Stimulated activated CD4-positive, alpha-beta T cell treated with anti-CD3 and anti-CD28 coated beads, Interleukin-2, amount 100 ng/mL, for 24 hours (primary cell): ENCODE data around the gene CMC4.

ENCODE experiments used
- DNase-seq, 2 donors: peaks; one replicate each; pipeline ENCODE4 v3.0.0-alpha.2; 2020

Gene CMC4, protein sequence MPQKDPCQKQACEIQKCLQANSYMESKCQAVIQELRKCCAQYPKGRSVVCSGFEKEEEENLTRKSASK

DNA sequence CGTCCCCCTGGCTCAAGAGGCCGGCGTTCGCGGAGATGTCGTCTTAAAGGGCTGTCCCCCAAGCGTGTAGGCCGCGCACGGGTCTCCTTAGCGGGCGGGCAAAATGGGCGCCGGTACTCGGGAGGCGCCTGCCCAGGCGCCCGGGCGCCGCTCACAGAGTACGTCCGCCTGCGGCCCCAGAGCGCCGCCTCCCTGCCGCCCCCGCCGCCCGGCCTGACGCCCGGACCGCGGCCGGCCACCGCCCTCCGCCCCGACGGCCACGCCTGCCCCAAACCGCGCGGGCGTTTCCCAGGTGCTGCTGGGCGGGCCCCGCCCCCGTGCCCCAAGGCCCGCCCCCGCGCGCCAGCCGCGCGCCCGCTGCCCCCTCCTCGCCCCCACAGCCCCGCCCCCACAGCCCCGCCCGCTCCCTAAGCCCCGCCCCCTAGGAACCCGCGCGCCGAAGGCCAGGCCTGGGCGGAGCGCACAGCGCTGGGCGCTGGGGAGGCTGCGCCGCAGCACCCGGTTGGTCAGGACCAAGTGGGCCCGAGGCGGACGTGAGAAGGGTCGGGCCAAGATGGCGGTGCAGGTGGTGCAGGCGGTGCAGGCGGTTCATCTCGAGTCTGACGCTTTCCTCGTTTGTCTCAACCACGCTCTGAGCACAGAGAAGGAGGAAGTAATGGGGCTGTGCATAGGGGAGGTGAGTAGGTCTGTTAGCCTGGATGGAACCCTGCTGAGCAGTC is at the start of gene CMC4, which contains the start of the genes BRCC3 and MTCP1:
CMC4 (minus strand) TSS at position 162 of the 719 bp plus-strand sequence. CDS start 7,113 bp downstream, outside the sequence.
BRCC3 (plus strand) TSS at position 534 of the 719 bp plus-strand sequence; CDS start at position 554, 20 bp downstream.
MTCP1 (minus strand) TSS at position 162 of the 719 bp plus-strand sequence. CDS start 5,126 bp downstream, outside the sequence.
- DNase-seq, result peak; percentile 72 to 77

DNA sequence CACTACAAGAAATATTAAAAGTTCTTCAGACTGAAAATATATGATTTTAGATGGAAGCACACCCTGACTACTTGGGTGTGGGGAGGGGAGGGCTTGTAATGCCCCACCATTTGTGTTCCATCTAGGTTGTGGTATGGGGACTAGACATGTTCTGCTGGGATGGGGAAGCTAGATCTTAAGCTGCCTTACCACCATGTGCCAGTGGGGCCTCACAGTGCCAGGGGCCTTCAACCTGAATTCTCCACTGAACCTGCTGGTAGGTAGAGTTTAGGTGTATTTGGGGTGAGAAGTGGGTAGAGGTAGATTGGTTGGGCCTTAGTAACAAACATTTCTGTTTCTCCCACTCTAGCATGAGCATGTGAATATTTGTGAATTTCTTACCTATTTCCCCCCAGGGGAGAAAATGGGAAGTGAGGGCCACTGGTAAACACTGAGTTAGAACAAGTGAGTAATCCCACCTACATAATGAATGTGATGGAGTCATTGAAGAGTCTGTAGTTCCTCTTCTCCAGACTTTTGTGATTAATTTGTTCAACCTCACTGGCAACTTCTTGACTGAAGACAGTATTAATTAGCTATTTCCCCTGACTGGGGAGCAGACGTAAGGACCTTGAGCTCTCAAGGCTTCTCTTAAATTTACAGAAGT is 44.4 kb upstream of the CMC4 start:
- DNase-seq, result no peak

DNA sequence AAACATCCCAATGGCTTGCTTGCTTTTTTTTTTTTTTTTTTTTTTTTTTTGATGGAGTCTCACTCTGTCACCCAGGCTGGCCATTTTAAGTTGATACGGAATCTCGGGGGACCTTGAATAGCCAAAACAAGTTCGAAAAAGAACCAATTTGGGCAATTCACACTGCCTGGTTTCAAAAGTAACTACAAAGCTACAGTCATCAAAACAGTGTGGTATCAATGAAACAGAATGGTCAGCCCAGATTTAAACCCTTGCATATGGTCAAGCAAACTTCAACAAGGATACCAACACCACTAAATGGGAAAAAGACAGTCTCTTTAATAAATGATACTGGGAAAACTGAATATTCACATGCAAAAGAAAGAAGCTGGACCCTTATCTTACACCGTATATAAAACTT is 42.2 kb upstream of the CMC4 start:
- DNase-seq, result no peak

DNA sequence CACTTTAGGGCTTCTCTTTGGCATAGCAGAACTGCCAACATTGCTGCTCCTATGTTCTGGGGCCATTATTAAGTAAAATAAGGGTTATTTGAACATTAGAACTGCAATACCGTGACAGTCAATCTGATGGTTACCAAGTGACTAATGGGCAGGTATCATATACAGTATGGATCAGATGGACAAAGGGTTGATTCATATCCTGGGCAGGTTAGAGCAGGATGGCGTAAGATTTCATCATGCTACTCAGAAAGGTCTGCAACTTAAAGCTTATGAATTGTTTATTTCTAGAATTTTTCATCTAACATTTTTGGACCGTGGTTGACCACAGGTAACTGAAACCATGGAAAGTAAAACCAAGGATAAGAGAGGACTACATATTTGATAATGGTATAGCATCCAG is 41.2 kb upstream of the CMC4 start:
- no peak for DNase-seq

DNA sequence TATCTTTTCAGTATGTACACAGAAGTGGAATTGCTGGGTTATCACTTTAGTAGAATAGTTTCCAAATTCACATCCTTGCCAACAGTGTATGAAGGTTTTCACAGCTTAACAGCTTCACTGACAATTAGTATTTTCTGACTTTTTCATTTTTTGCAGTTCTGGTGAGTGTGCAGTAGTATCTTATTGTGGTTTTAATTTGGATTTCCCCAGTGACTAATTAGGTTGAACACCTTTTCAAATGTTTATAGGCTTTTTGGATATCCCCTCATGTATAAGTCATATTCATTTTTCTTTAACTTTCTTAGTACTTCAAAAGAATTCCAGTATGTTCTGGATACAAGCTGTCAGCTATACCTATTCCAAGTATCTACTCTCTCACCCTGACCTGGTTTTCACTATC is 37.5 kb upstream of the CMC4 start:
- DNase-seq, result no peak

DNA sequence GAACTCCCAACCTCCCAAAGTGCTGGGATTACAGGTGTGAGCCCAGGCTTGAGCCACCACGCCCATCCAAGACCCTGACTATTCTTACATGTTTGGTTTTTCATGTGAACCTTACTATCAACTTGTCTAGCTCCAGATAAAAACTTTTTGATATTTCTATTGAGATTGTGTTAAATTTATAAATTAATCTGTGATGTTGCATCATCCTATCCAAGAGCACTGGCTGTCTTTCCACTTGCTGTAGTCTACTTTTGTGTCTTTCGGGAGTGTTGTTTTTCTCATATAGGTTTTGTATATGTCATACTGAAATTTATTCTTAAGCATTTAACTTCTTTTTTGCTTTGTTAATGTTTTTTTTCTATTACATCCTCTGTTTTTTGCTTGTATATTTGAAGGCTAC is 35.0 kb upstream of the CMC4 start:
- no peak for DNase-seq

DNA sequence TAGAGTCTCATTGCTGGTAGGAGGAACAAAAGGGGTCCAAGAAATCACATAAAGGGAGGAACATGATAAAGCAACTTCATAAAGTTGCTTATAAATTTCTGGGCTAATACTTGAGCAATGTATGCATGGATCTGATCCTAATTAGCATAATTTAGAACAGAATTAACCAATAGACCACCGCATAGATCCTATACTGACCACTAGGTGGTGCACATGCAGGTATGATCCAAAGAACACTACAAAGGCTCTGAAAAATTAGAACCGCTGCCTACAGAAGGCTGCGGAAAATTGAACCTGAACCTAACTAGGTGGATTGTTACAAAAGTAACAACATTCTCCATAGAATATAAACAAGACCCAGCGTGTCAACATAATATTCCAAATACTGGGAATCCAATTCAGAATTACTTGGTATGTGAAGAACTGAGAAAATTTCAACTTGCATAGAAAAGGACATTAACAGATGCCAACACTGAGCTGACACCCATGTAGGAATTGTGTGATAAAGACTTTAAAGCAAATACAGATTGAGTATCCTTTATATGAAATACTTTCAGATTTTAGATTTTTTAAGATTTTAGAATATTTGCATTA is 23.6 kb upstream of the CMC4 start:
- peak in 1 of 2 donors; percentile 18 for DNase-seq

DNA sequence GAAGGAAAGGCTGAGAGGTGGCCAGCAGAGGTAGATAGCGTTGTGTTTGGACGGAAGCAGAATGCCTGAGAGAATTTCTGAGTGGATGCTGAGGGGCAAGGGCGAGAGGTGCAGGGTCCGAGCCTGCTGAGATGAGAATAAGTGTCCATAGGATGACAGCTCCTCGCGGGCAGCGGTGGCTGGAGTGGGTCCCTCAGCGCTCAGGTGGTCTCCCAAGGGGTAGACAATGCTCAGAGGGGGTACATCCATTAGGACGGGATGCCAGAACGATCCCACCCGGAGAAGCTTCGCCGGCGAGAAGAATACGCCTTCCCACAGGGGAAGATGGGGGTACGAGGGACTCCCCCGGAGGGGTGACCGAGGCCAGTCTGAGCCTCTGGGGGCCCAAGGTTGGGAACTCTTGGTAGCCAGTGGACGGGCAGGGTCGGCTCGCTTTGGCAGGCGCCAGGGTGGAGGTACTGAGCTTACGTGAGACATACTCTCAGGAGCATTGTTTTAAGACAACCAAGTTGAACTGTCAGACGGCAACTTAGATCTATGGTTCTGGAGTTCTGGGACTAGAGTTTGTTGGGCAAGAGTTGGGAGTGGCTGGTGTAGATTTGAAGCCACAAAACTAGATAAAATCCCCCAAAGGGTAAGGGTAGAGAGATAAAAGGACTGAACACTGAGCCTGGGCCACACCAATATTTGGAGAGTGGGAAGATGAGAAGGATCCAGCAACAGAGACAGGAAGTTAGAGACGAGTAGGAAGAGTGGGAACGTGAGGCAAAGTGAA is 16.2 kb upstream of the CMC4 start:
- DNase-seq, result no peak

DNA sequence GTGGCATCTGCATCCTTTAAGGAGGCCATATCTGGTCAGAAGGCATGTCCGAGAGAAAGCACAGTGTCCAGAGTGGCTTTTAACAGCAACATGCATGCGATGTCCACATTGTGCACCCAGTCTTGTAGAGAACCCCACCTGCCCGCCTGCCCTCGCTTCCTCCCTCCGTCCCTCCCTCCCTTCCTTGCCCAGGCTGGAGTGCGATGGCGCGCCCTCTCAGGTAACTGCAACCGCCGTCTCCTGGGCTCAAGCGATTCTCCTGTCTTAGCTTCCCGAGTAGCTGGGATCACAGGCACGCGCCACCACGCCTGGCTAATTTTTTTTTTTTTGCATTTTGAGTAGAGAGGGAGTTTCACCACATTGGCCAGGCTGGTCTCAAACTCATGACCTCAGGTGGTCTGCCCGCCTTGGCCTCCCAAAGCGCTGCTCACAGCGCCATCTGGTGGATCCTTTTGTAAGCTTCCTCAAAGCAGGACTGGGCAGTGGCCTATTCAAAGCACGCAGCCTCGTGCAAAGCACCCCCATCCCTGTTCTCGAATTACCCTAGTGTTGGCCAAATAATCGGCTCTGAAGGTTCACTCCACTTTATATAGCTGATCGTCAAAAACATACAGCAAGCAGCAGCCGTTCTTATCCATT is 15.4 kb upstream of the CMC4 start:
- DNase-seq, result peak; percentile 47 to 50

DNA sequence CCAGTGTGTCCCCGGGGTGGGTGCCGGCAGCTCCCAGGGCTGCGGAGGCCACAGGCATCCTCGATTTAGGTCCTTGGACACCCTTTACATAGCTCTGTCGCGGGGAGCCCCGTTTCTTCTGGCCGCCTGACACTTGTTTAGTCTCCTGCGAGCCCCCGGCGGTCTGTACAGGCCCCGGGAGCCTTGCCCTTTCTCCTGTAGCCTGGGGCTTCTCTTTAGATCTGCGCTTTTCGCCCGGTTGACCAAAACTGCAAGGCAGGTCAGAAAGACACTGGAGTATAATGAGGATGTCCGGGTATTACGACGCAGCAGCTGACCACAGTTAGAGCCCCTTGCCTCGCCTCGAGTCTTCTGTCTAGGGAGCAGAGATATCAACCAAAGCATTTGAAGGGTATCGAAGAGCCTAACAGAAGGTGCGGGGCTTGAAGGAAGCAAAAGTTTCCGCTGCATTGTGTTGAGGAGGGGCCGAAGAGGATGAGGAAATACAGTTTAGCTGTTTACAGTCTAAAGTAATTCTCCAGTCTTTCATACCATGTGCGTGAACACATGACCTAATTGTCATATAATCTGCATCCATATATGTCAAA is 851 bp upstream of the CMC4 start:
- peak in 1 of 2 donors; percentile 17 for DNase-seq

DNA sequence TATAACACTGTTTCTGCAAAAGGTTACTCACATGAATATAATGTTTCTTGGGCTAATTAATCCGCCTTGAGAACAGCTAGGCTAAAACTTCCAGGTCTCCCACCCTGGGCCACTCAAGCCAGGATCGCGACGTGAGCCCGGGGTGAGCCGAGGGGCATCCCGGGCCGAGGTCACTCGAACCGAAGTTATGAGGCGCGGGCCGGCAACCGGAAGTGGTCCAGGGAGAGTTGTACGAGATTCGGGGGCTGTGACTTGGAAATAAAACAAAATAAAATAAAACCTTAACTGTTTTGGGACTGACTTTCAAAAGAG is 317 bp downstream of the CMC4 start:
- no peak for DNase-seq

DNA sequence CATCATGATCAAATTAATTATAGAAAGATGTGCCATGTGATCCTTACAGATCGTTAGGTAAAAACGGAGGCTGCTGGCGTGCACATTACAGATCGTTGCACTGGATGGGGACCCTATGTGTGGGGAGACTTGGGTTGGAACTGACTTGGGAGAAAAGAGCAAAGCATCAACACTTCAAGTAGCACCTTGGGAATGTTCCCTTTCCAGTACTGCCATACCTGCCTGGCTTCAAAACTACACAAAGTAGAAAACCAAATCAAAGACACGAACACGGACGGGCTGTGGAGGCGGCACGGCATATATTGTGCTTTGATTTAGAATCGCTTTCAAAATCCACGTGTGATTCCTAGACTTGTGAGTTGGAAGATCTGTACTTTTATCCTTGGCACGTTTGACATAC is 898 bp downstream of the CMC4 start:
- no peak for DNase-seq

DNA sequence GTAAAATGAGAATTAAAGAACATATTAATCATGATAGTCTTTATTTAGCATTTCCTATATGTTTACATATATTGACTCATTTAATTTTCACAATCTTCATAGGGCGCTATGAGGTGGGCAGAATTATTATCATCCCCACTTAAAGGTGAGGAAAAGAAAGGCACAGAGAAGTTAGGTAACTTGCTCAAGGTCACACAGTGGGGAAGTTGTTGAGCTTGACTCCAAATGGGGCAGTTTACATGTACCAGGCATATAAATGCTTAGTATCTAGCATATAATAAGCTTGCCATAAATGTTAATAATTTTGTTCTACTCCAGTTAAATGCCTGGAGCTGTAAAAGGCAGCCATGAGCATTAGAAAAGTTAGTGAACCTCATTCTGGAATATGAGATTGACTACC is 1.5 kb downstream of the CMC4 start:
- no peak for DNase-seq

DNA sequence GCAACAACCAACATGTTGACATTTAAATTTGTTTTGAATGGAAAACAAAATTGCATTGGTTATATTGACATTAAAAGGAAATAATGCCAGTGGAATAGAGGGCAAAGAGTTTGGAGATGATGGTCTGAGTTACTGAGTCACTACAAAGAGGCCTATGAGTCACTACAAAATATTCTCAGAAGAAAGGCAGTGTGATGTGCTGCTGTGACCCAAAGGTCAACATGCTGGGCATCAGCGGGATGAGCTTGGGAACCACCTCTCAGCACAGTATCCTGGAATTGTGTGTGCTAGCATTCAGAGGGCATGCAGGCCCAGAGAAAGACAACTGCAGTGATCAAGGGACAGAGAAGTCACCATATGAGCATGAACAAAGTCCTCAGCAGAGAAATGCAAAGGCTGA is 2.8 kb downstream of the CMC4 start:
- DNase-seq, result no peak

DNA sequence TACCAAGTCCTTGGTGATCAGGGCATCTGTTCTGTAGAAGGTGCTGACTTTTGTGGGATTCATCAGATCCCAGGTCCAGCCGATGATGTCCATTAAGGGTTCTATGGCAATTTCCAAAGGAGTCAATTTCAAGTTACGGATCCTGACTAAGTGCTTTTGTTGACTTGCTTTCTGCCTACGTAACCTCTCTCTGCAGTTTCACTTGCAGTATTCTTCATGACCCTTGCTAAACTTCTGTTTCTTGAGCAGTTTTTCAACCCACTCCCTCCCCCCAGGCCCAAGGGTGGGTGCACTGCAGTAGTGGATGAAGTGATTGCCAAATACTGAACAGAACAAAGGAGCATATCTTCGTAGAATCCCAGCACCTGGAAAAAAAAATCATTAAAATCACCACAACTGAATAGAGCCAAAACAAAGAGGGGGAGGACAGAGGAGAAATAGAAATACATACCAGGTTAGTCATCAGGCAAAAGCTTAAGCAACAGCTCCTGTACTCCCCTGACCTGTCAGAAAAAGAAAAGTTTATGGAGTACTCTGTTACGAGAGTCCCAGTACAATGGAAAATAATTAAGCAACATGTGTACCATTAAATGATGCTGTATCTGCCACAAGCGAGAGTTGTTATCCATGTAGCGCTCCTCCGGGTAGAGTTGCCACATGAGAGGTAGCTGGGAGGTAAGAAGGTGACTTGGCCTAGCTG is 5.8 kb downstream of the CMC4 start:
- no peak for DNase-seq

DNA sequence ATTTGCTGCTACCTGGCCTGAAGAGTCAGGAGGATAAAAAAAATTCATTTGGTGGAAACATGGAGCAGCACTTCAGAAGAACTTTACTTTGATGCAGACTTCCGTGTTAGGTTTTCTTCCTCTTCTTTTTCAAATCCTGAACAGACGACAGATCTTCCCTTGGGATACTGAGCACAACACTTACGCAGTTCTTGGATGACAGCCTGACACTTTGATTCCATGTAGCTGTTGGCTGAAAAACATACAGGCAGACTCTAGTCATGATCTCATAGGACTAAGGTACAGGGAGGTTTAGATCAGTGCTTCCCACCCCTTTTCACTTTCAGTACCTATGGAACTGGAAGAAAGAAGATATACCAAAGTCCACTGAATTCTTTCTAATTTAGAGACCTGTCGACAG is 9.2 kb downstream of the CMC4 start:
- DNase-seq, result no peak

DNA sequence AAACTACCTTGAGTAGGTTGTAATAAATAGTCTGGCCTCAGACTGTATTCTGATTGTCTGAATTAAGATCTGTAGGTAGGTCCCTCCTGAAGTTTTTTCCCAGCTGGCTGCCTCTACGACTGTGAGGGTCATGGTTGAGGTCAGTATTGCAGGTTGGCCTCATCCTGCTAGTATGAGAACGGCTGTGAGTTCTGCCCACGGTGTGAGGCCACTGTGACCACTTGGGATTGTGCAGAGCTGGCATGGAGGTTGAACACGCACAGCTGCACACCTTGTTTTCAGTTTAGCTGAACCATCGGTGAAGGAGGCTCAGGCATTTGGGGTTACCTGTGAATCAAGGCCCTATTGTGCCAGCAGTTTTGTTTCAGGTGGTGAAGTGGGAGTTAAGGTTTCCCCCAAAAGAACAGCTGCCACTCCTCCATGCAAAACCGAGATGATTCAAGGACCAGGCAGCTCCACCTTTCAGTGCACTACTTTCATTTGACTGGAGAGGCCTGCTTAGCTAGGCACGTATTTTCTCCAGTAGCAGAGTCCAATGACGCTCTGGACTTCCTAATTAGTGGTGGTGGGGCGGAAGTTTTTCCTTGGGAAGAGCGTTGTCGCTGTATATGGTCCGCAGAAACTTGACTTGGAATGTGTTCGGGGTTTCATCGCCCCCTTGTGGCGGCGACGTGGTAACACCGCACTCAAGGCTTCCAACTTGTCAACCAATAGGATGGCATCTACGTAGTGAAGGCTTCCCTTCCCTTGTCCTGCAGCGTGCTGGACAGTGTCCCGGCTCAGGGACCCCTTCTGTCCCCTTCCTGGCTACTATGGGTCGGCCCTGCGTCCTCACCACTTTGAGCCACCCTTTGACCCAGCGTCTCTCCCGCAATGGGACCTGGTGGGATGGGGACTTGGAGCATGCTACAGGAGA is 13.8 kb downstream of the CMC4 start:
- peak; percentile 44 to 52 for DNase-seq

DNA sequence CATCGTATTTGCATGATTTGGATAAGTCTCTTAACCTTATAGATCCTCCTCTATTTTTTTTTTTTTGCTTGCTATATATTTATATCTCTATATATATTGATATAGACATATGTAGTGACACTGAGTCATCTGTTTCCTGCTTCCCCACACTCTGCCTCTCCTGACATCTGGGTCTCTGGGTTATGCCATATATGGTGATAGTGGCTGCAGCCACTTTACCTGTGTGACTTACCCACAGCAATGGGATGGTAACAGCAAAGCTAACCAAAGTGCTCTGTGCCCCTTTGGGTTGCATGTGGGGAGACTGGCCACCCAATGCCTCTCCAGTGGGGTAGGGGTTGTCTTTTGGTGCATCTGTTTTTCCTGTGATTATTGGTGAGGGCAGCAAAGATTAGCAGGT is 14.5 kb downstream of the CMC4 start:
- no peak for DNase-seq

DNA sequence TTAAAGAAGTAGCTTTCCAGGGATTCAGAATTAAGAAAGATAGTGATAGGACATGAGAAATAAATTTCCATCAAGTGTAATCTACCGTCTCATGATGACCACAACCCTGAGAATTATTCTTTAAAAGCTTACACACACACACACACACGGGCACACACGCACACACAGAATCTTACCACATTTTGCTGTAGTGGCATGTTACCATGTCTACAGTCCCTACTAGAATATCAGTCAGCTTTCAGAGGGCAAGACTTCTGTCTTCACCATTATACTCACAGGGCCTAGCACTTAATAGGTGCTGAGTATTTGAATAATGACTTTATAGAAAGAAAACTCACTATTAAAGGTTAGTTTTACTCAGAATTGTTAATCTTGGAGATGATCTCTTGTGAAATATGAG is 15.4 kb downstream of the CMC4 start:
- no peak for DNase-seq

DNA sequence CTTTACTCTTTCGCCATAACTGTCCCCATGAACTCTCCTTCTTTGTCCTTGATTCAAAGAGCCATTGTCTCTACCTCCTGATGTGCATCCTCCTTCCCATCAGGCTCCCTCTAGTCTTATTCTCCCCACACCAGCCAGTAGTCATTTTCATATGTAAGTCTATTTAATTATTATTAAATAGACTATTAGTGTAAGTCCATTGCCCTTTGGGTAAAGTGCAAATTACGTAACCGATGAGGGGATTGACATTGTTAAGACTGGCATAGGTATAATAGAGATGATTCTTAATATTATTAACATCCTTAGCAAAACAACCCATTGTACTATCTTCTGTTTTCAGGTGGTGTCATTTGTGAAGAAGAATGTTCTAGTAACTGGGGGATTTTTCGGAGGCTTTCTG is 16.7 kb downstream of the CMC4 start:
- no peak for DNase-seq

DNA sequence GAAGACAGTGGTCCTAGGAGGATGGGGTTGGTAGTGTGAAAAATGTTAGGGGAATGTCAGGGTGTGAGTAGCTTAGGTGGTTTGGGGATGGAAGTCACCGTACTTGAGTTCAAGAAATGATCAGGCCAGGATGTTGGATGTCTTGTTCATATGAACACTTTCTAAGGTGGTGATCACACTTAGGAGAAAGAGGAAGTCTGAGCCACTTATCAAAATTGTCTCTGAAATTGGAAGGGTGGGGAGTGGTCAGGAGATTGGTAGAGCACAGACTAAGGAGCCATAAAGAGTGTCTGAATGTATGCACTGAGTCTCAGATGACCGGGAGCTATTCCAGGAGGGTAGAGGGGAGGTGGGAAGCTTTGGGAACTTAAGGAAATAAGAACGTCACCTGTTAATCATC is 17.3 kb downstream of the CMC4 start:
- no peak for DNase-seq
